ENCODE results near the gene ADAM17. TPM values are rescaled to one million over a fixed set of nuclear protein-coding genes. Genes with fewer than 3 reads are reported as not detected.

The ADAM17 gene
- polyA plus RNA-seq, 3 donors, result 30.2 to 34.8 (median 30.9) TPM

DNA sequence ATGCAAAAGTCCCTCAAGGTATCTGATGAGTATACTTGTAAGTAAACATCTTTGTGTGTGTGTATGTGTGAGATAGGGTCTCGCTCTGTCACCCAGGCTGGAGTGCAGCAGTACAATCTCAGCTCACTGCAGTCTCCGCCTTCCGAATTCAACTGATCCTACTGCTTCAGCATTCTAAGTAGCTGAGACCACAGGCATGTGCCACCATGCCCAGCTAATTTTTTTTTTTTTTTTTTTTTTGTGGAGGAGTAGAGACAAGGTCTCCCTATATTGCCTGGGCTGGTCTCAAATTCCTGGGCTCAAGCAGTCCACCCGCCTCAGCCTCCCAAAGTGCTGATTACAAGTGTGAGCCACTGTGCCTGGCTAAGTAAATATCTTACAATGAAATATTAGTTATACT, 23.2 kb downstream of the ADAM17 start:
- WGBS (ENCODE audit: insufficient coverage), result no CpG with 5 or more reads among the region's 4 CpGs
- Histone ChIP-seq H3K36me3 (replicated peaks in 1 of 2; ENCODE audit: control insufficient read depth in 1 of 2, insufficient read depth in 2 of 2, low read length in 2 of 2) (peaks cover 36 to 85% of the 10 kb centered on the region in 2 donors), H4K20me1 (ENCODE audit: insufficient read depth, low read length) (peaks cover 75% of the 10 kb centered on the region), H3K4me1 (ENCODE audit: control insufficient read depth in 1 of 2, insufficient read depth in 2 of 2, low read length in 2 of 2) (peaks cover 4 to 10% of the 10 kb centered on the region in 2 donors), H3K9me3 (replicated peaks in 1 of 2; ENCODE audit: control insufficient read depth in 1 of 2, insufficient read depth in 1 of 2, low read length in 2 of 2) (no peaks in the 10 kb centered on the region), H3K27ac (ENCODE audit: low read depth in 1 of 2, low read length in 2 of 2) (no peak overlapping the region), H3K9ac (ENCODE audit: insufficient read depth, low read length, poor library complexity, severe bottlenecking) (no peak overlapping the region), H3K27me3 (ENCODE audit: control insufficient read depth in 2 of 2, insufficient read depth in 2 of 2, low read length in 2 of 2) (no peaks in the 10 kb centered on the region), H3K4me3 (replicated peaks in 1 of 3; ENCODE audit: low read depth in 2 of 3, low read length in 3 of 3) (no peak overlapping the region), H3K79me2 (ENCODE audit: insufficient read depth, low read length) (peaks cover 54% of the 10 kb centered on the region), H3K4me2 (replicated peaks; ENCODE audit: extremely low read depth, low read length, poor library complexity, severe bottlenecking) (no peak overlapping the region), H2AFZ (ENCODE audit: insufficient read depth, low read depth, low read length, poor library complexity, severe bottlenecking) (no peak overlapping the region)
- Mint-ChIP-seq H3K27me3 (ENCODE audit: low read depth in 3 of 3) (peaks cover 0 to 1% (median 1%) of the 10 kb centered on the region in 3 donors), H3K9me3 (no peaks in the 10 kb centered on the region), H3K4me1 (peaks cover 13% of the 10 kb centered on the region), H3K36me3 (peaks cover 55 to 82% of the 10 kb centered on the region in 2 donors), H3K4me3 (no peak overlapping the region), H3K27ac (peak overlapping the region in 1 of 7 donors; percentile 16)
- DNase-seq, result no peak
- TF ChIP-seq, protein P1, sequence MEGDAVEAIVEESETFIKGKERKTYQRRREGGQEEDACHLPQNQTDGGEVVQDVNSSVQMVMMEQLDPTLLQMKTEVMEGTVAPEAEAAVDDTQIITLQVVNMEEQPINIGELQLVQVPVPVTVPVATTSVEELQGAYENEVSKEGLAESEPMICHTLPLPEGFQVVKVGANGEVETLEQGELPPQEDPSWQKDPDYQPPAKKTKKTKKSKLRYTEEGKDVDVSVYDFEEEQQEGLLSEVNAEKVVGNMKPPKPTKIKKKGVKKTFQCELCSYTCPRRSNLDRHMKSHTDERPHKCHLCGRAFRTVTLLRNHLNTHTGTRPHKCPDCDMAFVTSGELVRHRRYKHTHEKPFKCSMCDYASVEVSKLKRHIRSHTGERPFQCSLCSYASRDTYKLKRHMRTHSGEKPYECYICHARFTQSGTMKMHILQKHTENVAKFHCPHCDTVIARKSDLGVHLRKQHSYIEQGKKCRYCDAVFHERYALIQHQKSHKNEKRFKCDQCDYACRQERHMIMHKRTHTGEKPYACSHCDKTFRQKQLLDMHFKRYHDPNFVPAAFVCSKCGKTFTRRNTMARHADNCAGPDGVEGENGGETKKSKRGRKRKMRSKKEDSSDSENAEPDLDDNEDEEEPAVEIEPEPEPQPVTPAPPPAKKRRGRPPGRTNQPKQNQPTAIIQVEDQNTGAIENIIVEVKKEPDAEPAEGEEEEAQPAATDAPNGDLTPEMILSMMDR (IDR thresholded peaks at IDR 0.05), result no peak
- intact Hi-C loops (cut with micrococcal nuclease), result no loop called here

DNA sequence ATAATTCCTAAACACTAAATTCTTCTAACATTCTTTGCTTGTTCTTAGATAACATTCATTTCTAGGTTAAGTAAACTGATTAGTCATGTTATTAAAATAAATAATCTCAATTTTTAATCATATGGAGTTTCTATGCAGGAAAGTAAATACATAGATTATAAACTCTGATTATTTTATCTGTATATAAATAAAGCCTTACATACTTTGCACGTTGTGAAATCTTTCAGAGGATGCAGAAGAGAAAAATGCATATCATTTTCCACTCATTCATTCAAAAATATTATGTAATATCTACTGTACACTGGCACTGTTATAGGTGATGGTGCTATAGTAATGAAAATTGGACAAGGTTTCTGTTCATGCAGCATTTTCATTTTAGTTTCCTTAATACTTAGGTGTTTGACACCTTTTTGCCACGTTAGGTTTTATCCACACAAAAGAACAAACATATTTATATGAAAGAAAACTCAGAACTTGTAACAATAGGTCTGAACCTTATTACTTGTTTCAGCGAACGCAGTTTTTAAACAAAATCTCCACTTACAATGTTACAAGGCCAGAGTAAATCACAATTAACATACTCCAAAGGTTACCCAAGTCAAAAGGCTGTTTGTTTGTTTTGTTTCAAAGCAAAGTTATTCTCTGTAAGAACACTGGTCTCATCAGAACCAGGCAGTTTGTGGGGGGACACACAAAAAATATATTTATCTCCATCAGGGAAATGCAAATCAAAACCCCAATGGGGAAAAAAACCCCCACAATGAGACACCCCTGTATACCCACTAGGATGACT, 27.4 kb downstream of the ADAM17 start:
- peaks cover 60% of the 10 kb centered on the region for H4K20me1 ChIP-seq (ENCODE audit: insufficient read depth, low read length)
- intact Hi-C loops (cut with micrococcal nuclease), result no loop called here
- peaks cover 62 to 85% of the 10 kb centered on the region in 2 donors for H3K36me3 Mint-ChIP-seq
- no peaks in the 10 kb centered on the region for H3K27me3 ChIP-seq (ENCODE audit: control insufficient read depth in 2 of 2, insufficient read depth in 2 of 2, low read length in 2 of 2)
- no peaks in the 10 kb centered on the region for H3K4me1 ChIP-seq (ENCODE audit: control insufficient read depth in 1 of 2, insufficient read depth in 2 of 2, low read length in 2 of 2)
- H3K27ac Mint-ChIP-seq, result peak overlapping the region in 1 of 7 donors; percentile 18
- peaks cover 16% of the 10 kb centered on the region for H3K79me2 ChIP-seq (ENCODE audit: insufficient read depth, low read length)
- no peak overlapping the region for H3K4me2 ChIP-seq (replicated peaks; ENCODE audit: extremely low read depth, low read length, poor library complexity, severe bottlenecking)
- no peaks in the 10 kb centered on the region for H3K27me3 Mint-ChIP-seq (ENCODE audit: low read depth in 3 of 3)
- no peak overlapping the region for H3K4me3 Mint-ChIP-seq
- TF ChIP-seq, protein P1 (IDR thresholded peaks at IDR 0.05), result no peak
- H3K36me3 ChIP-seq (replicated peaks in 1 of 2; ENCODE audit: control insufficient read depth in 1 of 2, insufficient read depth in 2 of 2, low read length in 2 of 2), result peaks cover 58 to 96% of the 10 kb centered on the region in 2 donors
- H3K9me3 ChIP-seq (replicated peaks in 1 of 2; ENCODE audit: control insufficient read depth in 1 of 2, insufficient read depth in 1 of 2, low read length in 2 of 2), result no peaks in the 10 kb centered on the region
- H2AFZ ChIP-seq (ENCODE audit: insufficient read depth, low read depth, low read length, poor library complexity, severe bottlenecking), result no peak overlapping the region
- H3K4me1 Mint-ChIP-seq, result no peaks in the 10 kb centered on the region
- no peak for DNase-seq
- no CpG with 5 or more reads among the region's 4 CpGs for WGBS (ENCODE audit: insufficient coverage)
- no peaks in the 10 kb centered on the region for H3K9me3 Mint-ChIP-seq
- no peak overlapping the region for H3K27ac ChIP-seq (ENCODE audit: low read depth in 1 of 2, low read length in 2 of 2)
- no peak overlapping the region for H3K9ac ChIP-seq (ENCODE audit: insufficient read depth, low read length, poor library complexity, severe bottlenecking)
- H3K4me3 ChIP-seq (replicated peaks in 1 of 3; ENCODE audit: low read depth in 2 of 3, low read length in 3 of 3), result no peak overlapping the region
